Gastroesophageal sphincter (tissue), 3 donors: Measurements from ENCODE around the gene NDOR1.

ENCODE experiments used
- EP300 ChIP-seq: sonication (generic); formaldehyde crosslinking; IDR thresholded peaks from one replicate; pipeline ENCODE4 v1.6.1; 2017; ENCODE audit warnings: antibody characterized with exemption, mild to moderate bottlenecking
- POLR2A ChIP-seq, 2 donors: fragments of 450-650 bp; IDR thresholded peaks; one replicate each; pipeline ENCODE4 v1.6.1; 2017; ENCODE audit warnings: antibody characterized with exemption in 2 of 2, mild to moderate bottlenecking in 2 of 2, moderate library complexity in 1 of 2
- TF ChIP-seq, protein P1 (sequence below), 4 experiments: fragments of 200-600 bp in 2 of 4; fragments of 450-650 bp in 2 of 4; sonication (generic) in 1 of 4; IDR thresholded peaks; one replicate each; pipeline ENCODE4 v1.5.1; 2017 to 2019; ENCODE audit warnings: antibody characterized with exemption in 4 of 4, mild to moderate bottlenecking in 2 of 4, moderate library complexity in 2 of 4

DNA sequence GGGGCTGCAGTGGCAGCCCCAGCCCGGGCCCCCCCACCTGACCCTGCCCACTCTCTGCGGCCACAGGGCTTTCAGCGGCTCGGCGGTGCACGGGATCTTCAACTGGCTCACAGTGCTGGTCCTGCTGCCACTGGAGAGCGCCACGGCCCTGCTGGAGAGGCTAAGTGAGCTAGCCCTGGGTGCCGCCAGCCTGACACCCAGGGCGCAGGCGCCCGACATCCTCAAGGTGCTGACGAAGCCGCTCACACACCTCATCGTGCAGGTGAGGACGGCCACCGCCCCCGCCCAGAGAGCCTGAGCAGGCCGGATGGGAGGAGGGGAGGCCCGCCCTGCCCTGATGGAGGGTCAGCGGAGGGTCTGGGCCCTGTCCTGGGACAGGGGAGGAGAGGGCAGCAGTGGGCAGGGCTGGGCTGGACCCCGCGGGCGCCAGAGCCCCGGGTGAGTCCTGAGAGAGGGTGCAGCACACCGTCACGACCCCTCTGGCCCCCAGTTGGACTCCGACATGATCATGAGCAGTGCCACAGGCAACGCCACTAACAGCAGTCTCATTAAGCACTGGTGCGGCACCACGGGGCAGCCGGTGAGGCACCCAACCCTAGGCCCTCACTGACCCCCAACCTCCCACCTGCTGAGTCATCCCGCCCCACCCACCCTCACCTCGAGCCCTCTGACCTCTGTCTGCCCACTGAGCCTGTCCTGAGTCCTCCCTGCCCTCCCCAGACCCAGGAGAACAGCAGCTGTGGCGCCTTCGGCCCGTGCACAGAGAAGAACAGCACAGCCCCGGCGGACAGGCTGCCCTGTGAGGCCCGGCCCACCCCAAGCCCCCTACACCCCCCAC is 27.9 kb downstream of the NDOR1 start:
- TF ChIP-seq, protein P1, sequence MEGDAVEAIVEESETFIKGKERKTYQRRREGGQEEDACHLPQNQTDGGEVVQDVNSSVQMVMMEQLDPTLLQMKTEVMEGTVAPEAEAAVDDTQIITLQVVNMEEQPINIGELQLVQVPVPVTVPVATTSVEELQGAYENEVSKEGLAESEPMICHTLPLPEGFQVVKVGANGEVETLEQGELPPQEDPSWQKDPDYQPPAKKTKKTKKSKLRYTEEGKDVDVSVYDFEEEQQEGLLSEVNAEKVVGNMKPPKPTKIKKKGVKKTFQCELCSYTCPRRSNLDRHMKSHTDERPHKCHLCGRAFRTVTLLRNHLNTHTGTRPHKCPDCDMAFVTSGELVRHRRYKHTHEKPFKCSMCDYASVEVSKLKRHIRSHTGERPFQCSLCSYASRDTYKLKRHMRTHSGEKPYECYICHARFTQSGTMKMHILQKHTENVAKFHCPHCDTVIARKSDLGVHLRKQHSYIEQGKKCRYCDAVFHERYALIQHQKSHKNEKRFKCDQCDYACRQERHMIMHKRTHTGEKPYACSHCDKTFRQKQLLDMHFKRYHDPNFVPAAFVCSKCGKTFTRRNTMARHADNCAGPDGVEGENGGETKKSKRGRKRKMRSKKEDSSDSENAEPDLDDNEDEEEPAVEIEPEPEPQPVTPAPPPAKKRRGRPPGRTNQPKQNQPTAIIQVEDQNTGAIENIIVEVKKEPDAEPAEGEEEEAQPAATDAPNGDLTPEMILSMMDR (IDR thresholded peaks at IDR 0.05), result no peak
- no peak for TF ChIP-seq POLR2A (IDR thresholded peaks at IDR 0.05)
- TF ChIP-seq EP300, result no peak
